ENCODE measurements around the gene FUT2.

- no peak for TF ChIP-seq POLR2A (IDR thresholded peaks at IDR 0.05; ENCODE audit: low read length)
- TF ChIP-seq GATA1 (IDR thresholded peaks at IDR 0.05; ENCODE audit: low read depth, low read length) = no peak
Measured at GRCh38 chr19:48654299-48655059, 41.3 kb upstream of the FUT2 start.

Data from erythroblast (primary cell).